Medulla oblongata (tissue), 1 donor: ENCODE results near the gene NFIB.

ENCODE experiments used
- DNase-seq: peaks from one replicate; pipeline ENCODE4 v3.0.0-alpha.2; 2015; ENCODE audit errors: extremely low spot score

The NFIB gene

GRCh38 chr9:14306672-14307660 lies 7.0 kb downstream of the NFIB start:
- peak; percentile 53 for DNase-seq

DNA sequence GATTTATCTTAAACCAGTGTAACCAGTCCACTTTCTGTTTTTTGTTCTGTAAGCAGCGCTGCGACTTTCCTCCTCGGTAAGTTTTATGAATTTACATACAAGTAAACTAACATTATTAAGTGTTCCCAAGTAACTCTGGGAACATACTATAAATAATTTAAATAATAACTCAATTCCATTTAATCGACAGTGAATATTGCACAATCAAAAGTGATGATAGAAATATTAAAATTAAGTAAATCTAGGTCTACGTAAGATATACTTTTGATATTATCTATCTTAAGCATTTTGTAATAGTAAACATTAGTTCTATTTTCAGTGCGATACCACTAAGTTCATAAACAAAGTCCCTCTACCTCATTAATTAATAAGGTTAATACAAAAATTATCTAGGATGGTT lies 7.8 kb downstream of the NFIB start:
- DNase-seq: no peak

GRCh38 chr9:14304259-14304658 lies 9.7 kb downstream of the NFIB start:
- peak; percentile 61 for DNase-seq

- peak; percentile 93 for DNase-seq
Observed at GRCh38 chr9:14303521-14303920, 10.4 kb downstream of the NFIB start.

- peak; percentile 51 for DNase-seq
Observed at GRCh38 chr9:14303100-14303499, 10.8 kb downstream of the NFIB start.

DNA sequence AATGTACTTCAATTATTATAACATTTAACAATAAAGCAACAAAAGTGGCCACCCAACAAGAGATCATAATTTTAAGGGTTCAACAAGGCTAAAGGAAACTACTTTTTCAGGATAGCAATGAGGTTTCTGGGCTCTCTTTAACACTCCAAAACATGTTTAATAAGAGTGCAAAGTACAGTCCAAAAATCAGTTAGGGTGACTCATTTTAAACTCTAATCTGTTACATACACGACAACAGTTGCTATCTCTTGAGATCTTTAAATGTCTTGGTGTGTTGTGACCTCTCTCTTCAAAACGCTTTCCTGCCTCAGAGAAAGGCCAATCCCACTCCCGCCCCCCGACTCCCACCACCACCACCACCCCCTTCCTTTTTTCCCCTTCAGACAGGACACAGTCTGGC lies 11.5 kb downstream of the NFIB start:
- no peak for DNase-seq

GRCh38 chr9:14301583-14302021 lies 12.3 kb downstream of the NFIB start:
- peak; percentile 21 for DNase-seq

GRCh38 chr9:14301006-14301405 lies 12.9 kb downstream of the NFIB start:
- no peak for DNase-seq

- DNase-seq: no peak
Observed at GRCh38 chr9:14300588-14300987, 13.4 kb downstream of the NFIB start.

DNA sequence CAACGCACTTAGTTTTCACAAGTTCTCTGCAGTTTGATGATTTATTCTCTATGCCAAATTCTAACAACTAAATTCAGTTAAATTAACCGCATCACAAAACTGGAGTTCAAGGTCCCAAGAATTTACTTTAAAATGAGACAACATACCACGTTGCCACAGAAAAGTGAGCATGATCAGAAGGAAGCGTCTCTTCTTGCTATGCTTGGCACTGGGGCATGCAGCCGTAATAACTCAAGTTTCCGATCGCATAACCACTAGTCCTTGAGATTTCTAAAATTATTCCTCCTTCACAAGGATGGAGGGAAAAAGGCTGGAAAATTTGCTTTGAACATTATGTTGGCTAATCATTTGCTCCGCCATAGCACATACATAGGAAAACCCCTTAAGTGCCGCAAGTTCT lies 13.9 kb downstream of the NFIB start:
- peak; percentile 24 for DNase-seq

DNA sequence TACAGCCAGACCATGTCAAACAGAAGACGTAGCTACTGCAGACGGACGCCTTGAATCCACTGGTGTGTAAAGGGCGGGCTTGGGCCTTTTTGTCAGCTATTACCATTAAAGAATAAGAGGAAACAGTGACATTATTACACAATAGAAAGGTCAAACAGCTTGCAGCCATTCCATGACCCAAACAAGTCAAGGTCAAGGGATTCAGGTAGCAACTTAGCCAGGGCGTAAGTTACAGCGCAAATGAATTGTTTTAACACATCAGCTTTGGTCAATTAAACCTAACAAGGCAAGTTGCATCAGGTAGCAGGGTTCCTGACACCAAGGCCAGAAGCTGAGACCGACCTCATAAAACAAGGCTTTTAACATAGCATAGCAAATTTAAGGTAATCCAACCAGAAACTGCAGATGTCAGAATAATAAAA lies 15.3 kb downstream of the NFIB start:
- DNase-seq: no peak

DNA sequence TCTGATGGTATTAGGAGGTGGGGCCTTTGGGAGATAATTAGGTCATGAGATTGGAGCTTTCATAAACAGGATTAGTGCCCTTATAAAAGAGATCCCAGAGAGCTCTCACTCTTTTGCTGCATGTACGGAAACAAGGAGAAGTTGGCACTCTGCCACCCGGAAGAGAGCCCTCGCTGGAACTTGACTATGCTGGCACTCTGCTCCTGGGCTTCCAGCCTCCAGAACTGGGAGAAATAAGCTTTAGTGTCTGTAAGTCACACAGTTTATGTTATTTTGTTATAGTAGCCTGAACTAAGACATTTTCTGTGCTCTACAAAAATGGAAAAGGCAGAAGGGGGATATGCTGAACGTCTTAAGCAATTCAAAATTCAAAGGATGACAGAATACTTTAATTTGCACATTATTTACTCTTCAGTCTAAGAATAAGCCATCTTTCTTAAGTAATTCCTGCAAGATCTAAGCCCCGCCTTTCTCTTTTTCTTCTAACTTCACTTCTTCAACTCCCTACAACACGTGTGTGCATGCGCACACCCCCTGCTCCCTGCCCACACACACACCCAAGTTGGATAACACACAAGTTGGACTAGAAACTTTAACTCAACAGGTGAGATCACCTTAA lies 17.3 kb downstream of the NFIB start:
- peak; percentile 32 for DNase-seq

- no peak for DNase-seq
Observed at GRCh38 chr9:14294659-14295058, 19.3 kb downstream of the NFIB start.

GRCh38 chr9:14293801-14294200 lies 20.1 kb downstream of the NFIB start:
- no peak for DNase-seq

DNA sequence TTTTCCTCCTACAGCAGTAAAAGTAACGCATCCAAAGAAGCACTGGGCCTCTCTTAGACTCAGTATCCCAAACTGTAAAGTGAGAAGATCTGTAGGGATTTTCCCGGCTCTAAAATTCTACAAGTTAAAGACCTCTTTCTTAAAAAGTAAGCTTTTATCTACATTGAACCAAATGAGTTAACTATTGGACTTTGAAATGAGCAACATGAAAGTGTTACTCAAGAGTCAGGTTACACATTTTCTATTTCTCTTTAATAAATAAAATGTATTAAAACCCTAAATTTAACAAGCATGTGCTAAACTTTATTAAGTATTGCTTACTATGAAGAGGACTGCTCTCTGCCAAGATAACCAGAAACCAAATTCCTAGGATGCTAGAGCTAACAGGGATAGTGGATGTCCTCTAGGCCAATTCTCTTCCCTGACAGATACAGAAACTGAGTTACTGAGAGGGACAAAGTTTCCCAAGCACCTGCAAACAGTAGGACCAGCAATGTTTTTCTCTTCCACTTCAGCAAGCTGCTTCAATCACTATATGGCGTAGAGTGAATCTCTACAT lies 21.7 kb downstream of the NFIB start:
- DNase-seq: no peak

- DNase-seq: no peak
Observed at GRCh38 chr9:14289916-14290315, 24.0 kb downstream of the NFIB start.

- no peak for DNase-seq
Observed at GRCh38 chr9:14288433-14288832, 25.5 kb downstream of the NFIB start.

DNA sequence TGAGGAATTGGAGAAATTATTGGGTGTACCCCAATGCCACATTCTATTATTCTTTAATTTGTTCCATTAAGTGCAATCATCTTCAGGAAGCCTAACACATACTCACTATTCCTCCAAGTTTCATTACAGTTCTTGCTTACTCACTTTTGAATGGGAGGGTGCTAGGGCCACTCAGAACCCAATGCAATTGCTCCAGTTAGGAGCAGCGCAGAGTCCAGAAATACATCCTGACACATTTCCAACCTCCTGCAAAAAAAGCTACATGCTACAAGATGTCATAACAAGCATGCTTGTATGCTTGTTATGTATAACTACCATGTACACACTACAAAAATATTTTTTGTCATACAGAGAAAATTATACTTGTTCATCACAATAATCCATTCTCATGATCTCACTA lies 27.8 kb downstream of the NFIB start:
- DNase-seq: no peak

DNA sequence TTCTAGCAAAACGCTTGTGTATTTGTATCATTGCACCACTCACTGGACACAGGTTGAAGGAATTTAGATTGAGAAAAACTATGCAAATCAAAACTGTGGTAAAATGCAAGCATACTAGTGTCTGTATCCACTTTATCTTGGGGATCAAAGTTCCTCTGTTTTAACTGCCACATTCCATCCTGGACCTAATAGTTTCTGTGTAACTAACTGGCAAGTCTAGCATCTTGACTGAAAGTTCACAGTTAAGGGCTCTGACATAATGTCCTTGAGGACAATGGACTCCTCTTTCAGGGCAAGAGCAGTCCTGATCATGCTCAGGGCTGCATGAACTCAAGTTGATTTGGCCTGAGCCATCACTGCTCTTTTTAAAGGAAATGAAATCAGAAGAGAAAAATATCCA lies 30.7 kb downstream of the NFIB start:
- no peak for DNase-seq

DNA sequence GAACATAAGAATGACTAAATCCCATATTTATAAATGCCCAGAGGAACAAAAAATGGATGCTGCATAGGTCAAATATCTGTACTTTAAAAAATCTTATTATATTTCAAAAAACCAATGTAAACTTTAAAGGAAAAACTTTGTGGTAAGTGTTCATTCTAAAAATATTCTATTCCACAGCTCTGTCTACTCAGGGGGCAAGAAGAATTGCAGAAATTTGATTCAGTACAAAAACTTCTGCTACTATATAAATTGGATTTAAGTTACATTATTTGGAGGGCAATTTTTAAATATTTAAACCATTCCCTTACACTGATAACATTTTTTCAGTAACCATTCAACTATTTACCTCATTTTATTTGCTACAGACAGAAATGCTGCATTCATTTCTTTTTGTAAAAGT lies 32.1 kb downstream of the NFIB start:
- no peak for DNase-seq

GRCh38 chr9:14281136-14281795 lies 32.7 kb downstream of the NFIB start:
- DNase-seq: no peak

DNA sequence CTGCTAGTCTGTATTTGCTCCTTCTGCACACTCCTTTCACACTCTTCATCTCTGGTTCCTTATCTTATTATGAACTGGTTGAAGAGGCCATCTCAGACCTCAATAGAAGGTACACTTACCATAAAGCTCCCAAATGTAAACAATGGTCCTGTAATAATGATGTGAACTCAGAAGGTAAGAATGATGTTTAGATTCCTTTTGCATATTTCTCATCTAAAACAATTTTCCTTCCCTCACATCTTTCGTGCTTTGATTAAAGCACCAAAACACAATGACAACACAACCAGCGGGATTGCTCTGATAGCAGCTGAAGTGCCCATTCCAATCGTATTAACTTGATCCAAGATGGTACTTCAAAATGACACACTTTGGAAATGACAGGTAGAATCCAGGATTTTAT lies 34.3 kb downstream of the NFIB start:
- DNase-seq: no peak
